ENCODE data around the gene PHF13. TPM values are rescaled to one million over a fixed set of nuclear protein-coding genes. Genes with fewer than 3 reads are reported as not detected.
"Not testable (repeated sequence)": the region's sequence is repeated elsewhere in the genome, so short reads cannot be mapped to it uniquely, and the experiment has no call there.

Gene PHF13
- polyA plus RNA-seq, 12 donors = 15.1 to 34.6 (median 18.7) TPM; not detected in 1

- no peak for DNase-seq
Measured at GRCh38 chr1:6585081-6585722, 28.3 kb upstream of the PHF13 start.

GRCh38 chr1:6585841-6586240 is 27.7 kb upstream of the PHF13 start:
- no peak for DNase-seq

DNA sequence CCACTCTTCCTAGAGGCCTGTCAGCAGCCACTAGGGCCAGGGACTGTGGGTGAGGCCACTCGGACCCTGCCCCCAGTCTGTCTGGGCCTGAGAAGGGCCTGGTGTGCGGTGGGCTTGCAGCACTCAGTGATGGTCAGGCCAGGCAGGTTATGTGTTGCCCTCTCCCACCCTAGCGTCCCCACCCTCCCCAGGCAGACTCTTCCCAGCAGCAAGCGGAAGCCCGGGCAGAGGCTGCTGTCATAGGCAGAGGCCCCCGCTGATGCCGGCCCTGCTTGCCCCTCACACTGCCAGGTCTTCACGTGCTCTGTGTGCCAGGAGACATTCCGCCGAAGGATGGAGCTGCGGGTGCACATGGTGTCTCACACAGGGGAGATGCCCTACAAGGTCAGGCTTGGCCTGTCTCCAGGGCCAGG is 27.1 kb upstream of the PHF13 start:
- no peak for DNase-seq

DNA sequence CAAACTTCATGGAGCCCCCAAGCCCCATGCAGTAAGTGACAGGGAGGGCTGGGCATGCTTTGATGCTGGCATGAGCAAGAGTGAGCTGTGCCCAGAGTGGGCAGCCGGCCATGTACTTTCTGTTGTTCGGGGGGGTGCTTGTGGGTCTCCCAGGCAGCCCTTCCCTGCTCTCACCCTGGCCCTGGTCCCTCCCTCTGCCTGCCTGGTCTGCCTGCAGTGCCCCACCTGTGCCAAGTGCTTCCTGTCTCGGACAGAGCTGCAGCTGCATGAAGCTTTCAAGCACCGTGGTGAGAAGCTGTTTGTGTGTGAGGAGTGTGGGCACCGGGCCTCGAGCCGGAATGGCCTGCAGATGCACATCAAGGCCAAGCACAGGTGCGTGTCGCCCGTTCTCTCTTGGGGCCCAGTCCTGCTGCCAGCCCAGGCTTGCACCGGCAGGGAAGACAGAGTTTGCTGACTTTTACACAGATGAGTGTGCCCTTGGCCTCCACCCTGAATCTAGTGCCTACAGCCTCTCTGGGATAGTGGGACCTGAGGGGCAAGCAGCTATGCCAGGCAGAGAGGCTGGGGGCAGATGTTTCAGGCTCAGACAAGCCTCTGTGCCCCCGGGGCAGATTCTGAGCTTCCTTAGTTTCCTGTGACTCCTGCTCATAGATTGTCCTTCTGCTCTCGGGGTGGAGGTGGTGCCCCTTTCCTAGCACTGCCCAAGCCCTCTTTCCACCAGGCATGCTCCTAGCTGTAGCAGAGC is 26.1 kb upstream of the PHF13 start:
- peak; percentile 32 for DNase-seq

DNA sequence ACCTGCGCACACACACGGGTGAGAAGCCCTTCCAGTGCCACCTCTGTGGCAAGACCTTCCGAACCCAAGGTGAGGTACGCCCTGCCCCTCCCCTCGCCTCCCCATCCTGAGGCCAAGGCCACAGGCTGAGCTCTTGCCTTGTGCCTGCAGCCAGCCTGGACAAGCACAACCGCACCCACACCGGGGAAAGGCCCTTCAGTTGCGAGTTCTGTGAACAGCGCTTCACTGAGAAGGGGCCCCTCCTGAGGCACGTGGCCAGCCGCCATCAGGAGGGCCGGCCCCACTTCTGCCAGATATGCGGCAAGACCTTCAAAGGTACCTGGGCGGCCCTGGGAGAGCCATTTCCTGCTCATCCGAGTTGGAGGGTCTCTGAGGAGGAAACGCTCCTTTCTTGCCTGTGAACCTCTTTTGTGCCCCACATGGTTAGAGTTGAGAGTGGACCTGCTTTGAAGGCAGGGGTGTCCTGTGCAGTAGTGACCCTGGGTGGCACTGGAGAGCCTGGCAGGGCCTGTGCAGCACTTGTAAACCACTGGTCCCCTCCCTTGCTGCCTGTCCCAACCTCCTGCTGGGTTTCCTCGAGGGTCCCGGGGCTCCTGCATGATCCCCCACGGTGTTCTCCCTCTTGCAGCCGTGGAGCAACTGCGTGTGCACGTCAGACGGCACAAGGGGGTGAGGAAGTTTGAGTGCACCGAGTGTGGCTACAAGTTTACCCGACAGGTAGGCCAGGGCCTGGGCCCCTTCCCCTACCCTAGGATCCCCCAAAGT is 25.2 kb upstream of the PHF13 start:
- no peak for DNase-seq

DNA sequence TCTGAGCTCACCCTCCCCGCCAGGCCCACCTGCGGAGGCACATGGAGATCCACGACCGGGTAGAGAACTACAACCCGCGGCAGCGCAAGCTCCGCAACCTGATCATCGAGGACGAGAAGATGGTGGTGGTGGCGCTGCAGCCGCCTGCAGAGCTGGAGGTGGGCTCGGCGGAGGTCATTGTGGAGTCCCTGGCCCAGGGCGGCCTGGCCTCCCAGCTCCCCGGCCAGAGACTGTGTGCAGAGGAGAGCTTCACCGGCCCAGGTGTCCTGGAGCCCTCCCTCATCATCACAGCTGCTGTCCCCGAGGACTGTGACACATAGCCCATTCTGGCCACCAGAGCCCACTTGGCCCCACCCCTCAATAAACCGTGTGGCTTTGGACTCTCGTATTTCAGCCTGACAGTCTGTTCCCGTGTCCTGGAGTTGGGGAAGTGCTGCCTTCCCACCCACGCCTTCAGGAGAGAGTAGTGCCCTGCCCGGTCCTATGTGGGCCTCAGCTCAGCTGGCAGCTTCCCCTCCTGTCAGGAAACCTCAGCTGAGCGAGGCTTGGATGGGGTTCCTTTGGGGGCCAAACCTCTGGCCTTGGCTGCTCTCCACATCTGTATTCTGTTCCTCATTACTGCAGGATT is 24.5 kb upstream of the PHF13 start:
- no peak for DNase-seq

GRCh38 chr1:6590046-6590445 is 23.5 kb upstream of the PHF13 start:
- DNase-seq = no peak

GRCh38 chr1:6591222-6591621 is 22.3 kb upstream of the PHF13 start:
- no peak for DNase-seq

GRCh38 chr1:6591644-6592043 is 21.9 kb upstream of the PHF13 start:
- no peak for DNase-seq

DNA sequence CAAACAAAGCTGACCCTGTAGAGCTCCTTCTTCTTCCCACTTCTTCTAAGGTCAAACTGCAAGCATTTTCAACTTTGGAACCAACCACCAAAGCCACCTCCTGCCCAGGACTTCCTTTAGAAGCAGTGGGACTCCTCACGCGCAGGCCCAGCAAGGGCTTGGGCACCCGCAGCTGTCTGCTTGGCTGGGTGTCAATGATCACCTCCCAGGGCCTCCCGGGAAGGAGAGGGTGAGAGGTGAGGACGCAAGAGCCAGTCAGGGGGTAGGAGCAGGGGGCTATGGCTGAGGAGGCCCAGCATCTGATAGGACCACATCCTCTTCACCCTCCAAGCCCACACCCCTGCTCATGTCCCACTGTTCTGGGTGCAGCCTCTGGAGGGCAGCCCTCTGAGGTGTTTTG is 21.1 kb upstream of the PHF13 start:
- DNase-seq = no peak

DNA sequence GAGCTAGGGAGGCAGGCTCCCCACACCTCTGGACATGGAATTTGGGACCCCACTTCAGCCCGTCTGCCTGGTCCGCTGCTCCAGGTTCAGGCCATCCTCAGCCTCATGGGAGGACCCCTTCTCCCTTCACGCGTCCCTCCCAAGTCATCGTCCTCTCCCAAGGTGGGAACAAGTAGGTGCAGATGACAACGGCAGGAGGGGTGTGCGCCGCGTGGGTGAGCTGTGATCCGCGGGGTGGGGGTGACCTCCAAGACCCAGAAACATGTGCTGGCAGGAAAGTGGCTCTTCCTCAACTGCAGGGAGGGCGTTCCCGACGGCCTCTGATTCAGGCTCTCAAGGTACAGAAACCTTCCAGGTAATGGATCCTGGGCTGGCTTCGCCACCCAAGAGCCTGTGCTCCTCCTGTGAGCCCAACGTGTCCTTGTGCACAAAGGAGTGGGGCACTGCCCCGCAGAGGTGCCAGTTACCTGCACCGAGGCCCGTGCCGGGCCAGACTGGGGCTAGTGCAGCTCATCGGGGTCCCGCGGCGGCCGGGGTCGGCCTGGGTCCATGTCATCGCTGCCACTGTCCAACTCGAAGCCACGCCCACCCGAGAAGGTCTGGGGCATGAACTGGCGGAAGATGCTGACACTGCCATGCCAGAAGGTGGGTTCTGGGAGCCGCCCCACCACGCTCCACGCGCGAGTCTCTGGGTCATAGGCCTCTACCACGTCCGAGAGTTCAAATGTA is 20.5 kb upstream of the PHF13 start:
- DNase-seq = no peak

DNA sequence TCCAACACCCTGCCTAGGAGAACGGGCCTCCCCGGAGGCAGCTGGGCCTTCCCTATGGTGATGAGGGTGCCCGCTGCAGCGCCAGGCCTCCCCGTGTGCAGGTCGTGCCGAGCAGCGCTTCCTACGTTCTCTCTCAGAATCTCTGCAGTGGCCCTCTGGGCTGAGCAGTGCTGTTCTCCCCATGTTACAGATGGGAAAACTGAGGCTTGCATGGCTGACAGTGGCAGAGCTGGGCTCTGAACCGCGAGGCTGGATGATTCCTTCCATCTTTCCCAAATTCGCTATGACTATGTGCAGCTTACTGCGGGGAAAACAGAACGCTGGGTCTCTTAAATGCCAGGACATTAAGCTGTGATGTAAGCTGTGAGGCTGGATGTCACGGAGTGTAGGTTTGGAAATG is 19.7 kb upstream of the PHF13 start:
- DNase-seq = no peak

DNA sequence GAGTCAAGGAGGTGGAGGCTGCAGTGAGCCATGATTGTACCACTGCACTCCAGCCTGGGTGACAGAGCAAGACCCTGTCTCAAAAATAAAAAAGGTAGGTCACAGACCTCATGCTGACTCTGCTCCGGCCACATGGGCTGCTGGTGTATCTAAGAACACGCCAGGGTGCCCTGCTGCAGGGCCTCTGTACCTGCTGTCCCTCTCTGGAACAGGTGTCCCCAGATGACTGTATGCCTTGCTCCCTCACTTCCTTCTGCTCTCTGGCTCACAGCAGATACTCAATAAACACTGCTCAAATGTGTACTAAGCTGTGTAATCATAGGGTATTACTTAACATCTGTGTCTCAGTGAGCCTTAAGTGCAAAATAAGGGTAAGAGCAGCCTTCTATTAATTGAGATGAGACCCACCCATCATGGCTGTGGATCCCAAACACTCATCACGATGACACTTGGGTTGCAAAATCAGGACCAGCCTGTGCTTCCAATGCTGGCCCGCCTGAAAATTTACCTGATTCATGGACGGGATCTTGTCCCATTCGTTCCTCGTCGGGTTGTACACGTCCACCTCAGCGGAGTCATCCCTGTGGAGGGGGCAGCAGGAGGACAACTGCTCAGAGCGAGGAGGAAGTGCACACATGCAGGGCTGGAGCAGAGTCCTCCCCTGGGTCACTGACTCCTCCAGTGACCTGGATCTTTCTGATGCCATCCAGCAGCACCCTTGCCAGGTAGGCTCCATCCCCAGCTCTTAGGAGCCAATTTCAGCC is 18.4 kb upstream of the PHF13 start:
- no peak for DNase-seq

DNA sequence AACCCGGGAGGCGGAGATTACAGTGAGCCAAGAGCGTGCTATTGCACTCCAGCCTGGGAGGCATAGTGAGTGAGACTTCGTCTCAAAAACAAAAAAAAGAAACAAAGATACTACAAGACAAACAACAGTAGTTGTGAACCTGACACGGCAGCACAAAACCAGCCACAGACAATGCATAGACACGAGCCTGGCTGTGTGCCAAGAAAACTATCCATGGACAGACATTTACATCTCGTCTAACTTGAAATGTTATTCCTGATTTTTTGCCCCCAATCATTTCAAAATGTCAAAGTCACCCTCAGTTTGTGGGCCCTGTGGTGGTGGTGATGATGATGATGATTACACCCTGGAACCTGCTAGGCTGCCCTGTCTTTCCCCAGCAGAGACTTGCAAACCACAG is 17.2 kb upstream of the PHF13 start:
- DNase-seq = no peak

DNA sequence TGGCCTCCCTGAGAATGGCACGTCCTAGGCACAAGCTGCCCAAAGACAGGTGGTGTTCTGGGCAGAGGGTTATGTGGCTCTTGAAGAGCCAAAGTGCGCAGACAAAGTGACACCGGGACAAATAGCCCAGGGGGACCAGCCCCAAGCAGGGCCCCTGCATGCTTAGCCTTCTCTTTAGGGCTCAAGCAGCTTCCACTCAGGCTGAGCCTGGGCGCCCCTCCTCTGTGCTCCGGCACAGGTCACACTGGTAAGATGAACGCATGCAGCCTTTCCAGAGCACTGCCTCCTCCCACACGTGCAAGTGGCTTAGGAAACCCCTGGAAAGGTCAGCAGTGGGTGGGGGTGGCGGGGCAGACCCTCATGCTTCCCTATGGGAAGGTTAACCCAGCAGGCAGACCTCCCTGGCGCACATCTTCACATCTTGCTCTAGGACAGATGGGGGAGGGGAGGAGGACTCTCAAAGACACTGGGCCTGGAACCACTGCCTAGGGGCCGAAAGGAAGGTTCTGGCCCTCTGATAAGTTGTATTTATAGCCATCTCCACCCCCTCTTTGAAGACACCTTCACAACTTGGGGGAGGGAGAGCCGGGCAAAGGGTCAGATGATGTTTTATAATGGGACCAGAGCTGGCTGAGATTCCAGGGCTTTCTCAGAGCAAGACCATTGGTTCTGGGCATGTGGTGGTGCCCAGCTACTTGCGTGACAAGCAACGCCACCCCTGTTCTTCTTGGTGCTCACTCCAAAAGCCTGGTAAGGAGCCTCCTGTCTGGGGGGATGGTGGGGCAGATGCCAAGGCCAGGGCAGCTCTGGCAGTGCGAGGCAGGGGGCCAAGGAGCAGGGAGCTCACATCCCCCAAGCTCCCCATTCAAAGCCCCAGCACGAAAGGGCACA is 16.4 kb upstream of the PHF13 start:
- DNase-seq = no peak

- no peak for DNase-seq
Measured at GRCh38 chr1:6597777-6598131, 15.8 kb upstream of the PHF13 start.

DNA sequence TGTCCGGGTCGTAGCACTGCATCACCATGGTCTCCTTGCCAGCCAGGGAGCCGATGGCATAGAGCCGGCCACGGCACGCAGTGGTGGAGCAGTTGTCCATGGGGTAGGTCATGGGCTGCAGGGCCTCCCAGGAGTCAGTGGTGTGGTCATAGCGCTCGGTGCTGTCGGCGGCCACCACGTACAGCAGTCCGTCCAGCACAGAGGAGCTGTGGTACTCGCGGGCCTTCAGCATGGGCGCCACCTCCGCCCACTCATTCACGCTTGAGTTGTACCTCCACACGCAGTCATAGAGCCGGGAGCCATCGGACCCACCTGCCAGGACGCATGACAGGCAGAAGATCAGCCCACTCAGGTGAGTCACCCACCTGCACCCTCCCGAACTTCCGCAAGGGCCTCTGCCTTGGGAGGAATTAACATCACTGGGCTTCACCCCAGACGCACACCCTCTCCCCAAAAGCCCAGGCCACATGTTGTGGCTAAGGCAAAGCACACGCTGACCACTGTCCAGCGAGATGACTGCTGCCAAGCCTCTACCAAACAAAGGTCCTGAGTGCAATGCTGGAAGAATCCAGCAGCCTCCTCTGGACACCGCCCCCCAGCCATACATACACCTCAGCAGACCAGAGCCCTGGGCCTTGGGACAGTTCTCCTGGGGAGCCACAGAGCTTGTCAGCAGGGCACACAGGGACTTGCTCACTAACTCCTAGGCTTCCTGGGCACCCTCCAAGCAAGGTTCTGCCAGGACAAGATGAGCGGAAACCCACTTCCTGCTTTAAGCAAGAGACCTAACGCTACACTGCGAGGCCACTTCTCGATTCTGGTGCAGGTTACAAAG is 14.2 kb upstream of the PHF13 start:
- no peak for DNase-seq

GRCh38 chr1:6599991-6600390 is 13.5 kb upstream of the PHF13 start:
- DNase-seq = not testable (repeated sequence)

All from muscle of arm (tissue), 12 donors.